Measurements from ENCODE around the gene TOM1. TPM values are rescaled to one million over a fixed set of nuclear protein-coding genes. Genes with fewer than 3 reads are reported as not detected.

The TOM1 gene
- total and polyA plus RNA-seq, 2 of the 13 experiments (the other 11 are each of a cell fraction or from before 2014, with no cell fraction given) = 30.8 to 87.3 TPM

- TF ChIP-seq ZNF276 (CRISPR knock-in tag; IDR thresholded peaks at IDR 0.05; ENCODE audit: low read depth) (no peak), KAT8 (CRISPR knock-in tag; IDR thresholded peaks at IDR 0.05) (peak; percentile 88), RNF219 (CRISPR knock-in tag; IDR thresholded peaks at IDR 0.05) (no peak), RELA (CRISPR knock-in tag; IDR thresholded peaks at IDR 0.05) (peak; percentile 77; the same call in 1 of the 2 replicates), ZNF776 (CRISPR knock-in tag; IDR thresholded peaks at IDR 0.05) (no peak), ZFY (CRISPR knock-in tag; IDR thresholded peaks at IDR 0.05) (peak; percentile 35; the same call in 1 of the 2 replicates), ZNF709 (CRISPR knock-in tag; IDR thresholded peaks at IDR 0.05) (0 out of 2 replicates have a peak, but pooled peaks have one; percentile 62), RFX5 (IDR thresholded peaks at IDR 0.05; ENCODE audit: low read depth, low read length) (no peak), EEA1 (CRISPR knock-in tag; IDR thresholded peaks at IDR 0.05; ENCODE audit: borderline replicate concordance) (peak; percentile 60; the same call in 1 of the 2 replicates), ZNF367 (CRISPR knock-in tag; IDR thresholded peaks at IDR 0.05; ENCODE audit: borderline replicate concordance) (no peak), FLYWCH1 (CRISPR knock-in tag; IDR thresholded peaks at IDR 0.05) (no peak), XRCC5 (optimal IDR thresholded peaks at IDR 0.05; ENCODE audit: low read length) (peak; percentile 92)
- TF ChIP-seq, protein P1, sequence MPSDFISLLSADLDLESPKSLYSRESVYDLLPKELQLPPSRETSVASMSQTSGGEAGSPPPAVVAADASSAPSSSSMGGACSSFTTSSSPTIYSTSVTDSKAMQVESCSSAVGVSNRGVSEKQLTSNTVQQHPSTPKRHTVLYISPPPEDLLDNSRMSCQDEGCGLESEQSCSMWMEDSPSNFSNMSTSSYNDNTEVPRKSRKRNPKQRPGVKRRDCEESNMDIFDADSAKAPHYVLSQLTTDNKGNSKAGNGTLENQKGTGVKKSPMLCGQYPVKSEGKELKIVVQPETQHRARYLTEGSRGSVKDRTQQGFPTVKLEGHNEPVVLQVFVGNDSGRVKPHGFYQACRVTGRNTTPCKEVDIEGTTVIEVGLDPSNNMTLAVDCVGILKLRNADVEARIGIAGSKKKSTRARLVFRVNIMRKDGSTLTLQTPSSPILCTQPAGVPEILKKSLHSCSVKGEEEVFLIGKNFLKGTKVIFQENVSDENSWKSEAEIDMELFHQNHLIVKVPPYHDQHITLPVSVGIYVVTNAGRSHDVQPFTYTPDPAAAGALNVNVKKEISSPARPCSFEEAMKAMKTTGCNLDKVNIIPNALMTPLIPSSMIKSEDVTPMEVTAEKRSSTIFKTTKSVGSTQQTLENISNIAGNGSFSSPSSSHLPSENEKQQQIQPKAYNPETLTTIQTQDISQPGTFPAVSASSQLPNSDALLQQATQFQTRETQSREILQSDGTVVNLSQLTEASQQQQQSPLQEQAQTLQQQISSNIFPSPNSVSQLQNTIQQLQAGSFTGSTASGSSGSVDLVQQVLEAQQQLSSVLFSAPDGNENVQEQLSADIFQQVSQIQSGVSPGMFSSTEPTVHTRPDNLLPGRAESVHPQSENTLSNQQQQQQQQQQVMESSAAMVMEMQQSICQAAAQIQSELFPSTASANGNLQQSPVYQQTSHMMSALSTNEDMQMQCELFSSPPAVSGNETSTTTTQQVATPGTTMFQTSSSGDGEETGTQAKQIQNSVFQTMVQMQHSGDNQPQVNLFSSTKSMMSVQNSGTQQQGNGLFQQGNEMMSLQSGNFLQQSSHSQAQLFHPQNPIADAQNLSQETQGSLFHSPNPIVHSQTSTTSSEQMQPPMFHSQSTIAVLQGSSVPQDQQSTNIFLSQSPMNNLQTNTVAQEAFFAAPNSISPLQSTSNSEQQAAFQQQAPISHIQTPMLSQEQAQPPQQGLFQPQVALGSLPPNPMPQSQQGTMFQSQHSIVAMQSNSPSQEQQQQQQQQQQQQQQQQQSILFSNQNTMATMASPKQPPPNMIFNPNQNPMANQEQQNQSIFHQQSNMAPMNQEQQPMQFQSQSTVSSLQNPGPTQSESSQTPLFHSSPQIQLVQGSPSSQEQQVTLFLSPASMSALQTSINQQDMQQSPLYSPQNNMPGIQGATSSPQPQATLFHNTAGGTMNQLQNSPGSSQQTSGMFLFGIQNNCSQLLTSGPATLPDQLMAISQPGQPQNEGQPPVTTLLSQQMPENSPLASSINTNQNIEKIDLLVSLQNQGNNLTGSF (CRISPR knock-in tag; IDR thresholded peaks at IDR 0.05) = no peak
- TF ChIP-seq, protein P2, sequence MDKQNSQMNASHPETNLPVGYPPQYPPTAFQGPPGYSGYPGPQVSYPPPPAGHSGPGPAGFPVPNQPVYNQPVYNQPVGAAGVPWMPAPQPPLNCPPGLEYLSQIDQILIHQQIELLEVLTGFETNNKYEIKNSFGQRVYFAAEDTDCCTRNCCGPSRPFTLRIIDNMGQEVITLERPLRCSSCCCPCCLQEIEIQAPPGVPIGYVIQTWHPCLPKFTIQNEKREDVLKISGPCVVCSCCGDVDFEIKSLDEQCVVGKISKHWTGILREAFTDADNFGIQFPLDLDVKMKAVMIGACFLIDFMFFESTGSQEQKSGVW (CRISPR knock-in tag; IDR thresholded peaks at IDR 0.05; ENCODE audit: borderline replicate concordance) = no peak
- TF ChIP-seq, protein P3, sequence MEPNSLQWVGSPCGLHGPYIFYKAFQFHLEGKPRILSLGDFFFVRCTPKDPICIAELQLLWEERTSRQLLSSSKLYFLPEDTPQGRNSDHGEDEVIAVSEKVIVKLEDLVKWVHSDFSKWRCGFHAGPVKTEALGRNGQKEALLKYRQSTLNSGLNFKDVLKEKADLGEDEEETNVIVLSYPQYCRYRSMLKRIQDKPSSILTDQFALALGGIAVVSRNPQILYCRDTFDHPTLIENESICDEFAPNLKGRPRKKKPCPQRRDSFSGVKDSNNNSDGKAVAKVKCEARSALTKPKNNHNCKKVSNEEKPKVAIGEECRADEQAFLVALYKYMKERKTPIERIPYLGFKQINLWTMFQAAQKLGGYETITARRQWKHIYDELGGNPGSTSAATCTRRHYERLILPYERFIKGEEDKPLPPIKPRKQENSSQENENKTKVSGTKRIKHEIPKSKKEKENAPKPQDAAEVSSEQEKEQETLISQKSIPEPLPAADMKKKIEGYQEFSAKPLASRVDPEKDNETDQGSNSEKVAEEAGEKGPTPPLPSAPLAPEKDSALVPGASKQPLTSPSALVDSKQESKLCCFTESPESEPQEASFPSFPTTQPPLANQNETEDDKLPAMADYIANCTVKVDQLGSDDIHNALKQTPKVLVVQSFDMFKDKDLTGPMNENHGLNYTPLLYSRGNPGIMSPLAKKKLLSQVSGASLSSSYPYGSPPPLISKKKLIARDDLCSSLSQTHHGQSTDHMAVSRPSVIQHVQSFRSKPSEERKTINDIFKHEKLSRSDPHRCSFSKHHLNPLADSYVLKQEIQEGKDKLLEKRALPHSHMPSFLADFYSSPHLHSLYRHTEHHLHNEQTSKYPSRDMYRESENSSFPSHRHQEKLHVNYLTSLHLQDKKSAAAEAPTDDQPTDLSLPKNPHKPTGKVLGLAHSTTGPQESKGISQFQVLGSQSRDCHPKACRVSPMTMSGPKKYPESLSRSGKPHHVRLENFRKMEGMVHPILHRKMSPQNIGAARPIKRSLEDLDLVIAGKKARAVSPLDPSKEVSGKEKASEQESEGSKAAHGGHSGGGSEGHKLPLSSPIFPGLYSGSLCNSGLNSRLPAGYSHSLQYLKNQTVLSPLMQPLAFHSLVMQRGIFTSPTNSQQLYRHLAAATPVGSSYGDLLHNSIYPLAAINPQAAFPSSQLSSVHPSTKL (CRISPR knock-in tag; IDR thresholded peaks at IDR 0.05) = peak; percentile 98
Measured at GRCh38 chr22:35328472-35328885, 28.8 kb downstream of the TOM1 start (continued).
